Measurements from ENCODE around the gene GNAL.
"Not testable (repeated sequence)": the region's sequence is repeated elsewhere in the genome, so short reads cannot be mapped to it uniquely, and the experiment has no call there.

Gene GNAL

GRCh38 chr18:11669271-11669947 is 19.7 kb upstream of the GNAL start:
- DNase-seq (ENCODE audit: low spot score): no peak

GRCh38 chr18:11669948-11670275 is 19.2 kb upstream of the GNAL start:
- DNase-seq (ENCODE audit: low spot score): no peak

DNA sequence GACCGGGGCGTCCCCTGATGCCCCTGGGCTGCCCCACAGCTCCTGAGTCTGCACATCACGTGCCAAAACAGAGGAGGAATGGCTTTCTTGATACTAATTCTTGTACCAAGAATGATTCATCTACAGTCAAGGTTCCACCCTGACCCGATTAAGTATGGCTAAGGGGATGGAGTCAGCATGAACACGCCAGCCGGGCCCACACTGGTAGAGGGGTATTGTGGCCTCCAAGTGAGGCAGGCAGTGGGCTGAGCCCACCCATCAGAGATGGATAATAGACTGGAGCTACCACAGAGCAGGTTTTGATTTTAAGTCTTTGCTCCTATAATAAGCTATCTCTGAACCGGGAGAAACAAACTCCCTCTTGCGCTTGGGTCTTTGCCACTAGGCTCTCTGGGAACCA is 17.9 kb upstream of the GNAL start:
- DNase-seq (ENCODE audit: low spot score): no peak

GRCh38 chr18:11672198-11672597 is 16.9 kb upstream of the GNAL start:
- no peak for DNase-seq (ENCODE audit: low spot score)

DNA sequence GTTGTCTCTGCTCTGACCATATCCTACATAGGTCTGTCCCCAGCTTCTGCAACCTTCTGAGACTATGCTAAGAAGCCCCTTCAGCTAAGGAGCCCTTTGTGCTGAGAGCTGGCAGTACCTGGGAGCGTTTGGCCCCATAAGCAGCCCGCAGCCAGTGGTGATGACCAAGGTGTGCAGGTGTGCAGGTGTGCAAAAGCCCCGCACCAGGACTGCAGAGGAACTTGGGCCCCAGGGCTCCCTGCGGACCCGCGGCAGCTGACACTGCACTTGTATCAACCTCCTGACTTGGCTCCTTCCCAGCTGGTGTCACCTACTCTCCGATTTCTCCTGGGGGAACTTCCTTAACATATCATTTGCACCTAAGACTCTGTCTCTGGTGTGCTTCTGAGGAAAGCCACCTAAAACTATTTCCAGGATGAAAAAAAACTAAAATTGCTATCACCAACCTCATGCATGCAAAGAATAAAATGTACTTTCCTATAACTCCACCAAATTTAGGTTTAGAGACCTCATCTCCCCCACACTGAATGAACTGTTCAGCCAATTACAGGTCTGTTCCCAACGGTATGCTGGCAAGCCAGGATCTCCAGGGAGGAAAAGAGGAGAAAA is 16.1 kb upstream of the GNAL start:
- no peak for DNase-seq (ENCODE audit: low spot score)

DNA sequence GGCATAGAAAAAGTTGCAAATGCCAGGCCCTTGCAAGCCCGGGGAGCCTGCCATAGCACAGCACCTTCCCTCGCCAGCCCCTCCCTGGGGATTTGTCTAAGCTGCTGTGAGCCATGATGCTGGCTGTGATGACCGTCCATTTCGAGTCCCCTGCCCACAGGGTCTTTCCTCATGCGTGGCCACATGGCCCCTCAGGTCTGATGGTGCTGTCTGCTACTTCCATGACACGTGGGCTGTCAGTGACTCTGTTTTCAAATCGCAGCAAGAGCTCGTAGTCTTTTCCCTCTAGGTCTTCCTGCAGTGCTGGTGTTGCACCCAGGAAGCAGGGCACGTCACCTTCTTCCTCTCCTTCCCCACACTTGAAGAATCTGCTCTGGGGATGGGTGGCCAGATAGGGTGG is 15.5 kb upstream of the GNAL start:
- no peak for DNase-seq (ENCODE audit: low spot score)

DNA sequence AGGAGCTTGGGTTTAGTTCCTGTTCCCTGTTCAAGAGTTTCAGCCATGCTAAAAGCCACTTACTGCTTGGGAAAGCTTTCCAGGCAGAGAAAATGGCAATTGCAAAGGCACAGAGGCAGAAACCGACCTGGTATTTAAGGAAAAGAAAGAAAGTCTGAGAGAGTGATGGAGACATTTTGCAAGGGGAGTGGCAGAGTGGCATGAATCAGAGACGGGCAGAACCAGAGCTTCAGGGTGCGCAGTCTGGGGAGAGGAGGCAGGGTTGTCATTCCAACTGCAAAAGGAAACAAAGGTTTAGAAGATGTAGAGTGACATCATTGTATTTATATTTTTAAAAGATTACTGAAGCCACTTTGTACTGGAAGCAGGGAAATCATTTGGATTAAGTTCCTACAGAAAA is 14.9 kb upstream of the GNAL start:
- no peak for DNase-seq (ENCODE audit: low spot score)

- no peak for DNase-seq (ENCODE audit: low spot score)
These were observed 12.7 kb upstream of the GNAL start for GRCh38 chr18:11676386-11676785.

GRCh38 chr18:11676867-11677266 is 12.2 kb upstream of the GNAL start:
- DNase-seq (ENCODE audit: low spot score): no peak

DNA sequence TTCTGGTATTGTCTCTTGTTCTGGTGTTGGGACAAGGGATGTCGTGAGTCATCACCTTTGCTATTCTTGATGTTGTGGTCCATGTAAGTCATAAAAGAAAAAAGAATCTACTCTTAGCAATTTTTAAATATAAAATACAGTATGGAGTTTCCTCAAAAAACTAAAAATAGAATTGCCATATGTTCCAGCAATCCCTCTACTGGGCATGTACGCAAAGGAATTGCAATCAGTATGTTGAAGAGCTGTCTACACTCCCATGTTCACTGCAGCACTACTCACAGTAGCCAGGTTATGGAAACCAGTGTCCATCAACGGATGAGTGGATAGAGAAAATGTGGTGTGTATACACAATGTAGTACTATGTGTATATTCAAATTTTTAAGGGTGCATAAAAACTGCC is 10.9 kb upstream of the GNAL start:
- no peak for DNase-seq (ENCODE audit: low spot score)

GRCh38 chr18:11689669-11690565 is 853 bp downstream of the GNAL start:
- DNase-seq (ENCODE audit: low spot score): no peak

DNA sequence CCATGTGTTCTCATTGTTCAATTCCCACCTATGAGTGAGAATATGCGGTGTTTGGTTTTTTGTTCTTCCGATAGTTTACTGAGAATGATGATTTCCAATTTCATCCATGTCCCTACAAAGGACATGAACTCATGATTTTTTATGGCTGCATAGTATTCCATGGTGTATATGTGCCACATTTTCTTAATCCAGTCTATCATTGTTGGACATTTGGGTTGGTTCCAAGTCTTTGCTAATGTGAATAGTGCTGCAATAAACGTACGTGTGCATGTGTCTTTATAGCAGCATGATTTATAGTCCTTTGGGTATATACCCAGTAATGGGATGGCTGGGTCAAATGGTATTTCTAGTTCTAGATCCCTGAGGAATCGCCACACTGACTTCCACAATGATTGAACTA is 1.6 kb downstream of the GNAL start:
- DNase-seq (ENCODE audit: low spot score): not testable (repeated sequence)

DNA sequence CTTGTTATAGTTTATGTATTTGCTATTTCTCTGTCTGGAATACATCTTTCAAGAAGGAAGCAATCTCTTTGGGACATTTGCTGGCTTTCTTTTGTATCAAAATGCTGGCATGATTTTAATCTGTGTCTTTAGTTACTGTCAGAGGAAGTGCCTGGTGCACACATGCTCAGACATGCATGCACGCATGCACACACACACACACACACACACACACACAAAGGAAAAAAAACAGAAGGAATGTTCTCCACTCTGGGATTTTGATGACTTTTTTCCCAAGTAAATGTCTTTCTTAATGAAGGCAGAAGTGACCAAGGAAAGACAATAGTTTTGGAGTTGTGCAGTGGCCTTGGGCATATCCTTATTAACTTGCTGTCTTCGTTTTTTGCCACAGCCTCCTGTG is 6.7 kb downstream of the GNAL start:
- no peak for DNase-seq (ENCODE audit: low spot score)

GRCh38 chr18:11696451-11696850 is 7.4 kb downstream of the GNAL start:
- no peak for DNase-seq (ENCODE audit: low spot score)

DNA sequence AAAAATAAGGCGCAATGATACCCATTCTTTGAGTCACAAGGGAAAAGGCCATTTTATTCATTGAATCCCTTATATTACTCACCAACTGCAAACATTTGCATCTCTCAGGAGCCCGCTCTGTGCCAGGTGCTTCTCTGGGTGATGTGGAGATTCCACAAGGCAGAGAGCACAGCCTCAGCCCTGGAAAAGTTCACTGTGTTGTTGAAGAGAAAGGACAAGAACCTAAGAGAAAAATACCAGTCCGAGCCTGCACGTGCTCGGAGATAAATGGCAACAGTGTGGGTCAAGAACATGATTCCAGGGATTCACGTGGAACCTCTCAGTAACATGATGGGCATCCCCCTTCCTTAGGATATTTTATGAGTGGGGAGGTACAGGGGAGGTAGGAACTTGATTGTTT is 11.8 kb downstream of the GNAL start:
- no peak for DNase-seq (ENCODE audit: low spot score)

GRCh38 chr18:11710578-11710977 is 21.5 kb downstream of the GNAL start:
- no peak for DNase-seq (ENCODE audit: low spot score)

GRCh38 chr18:11713756-11714155 is 24.7 kb downstream of the GNAL start:
- DNase-seq (ENCODE audit: low spot score): no peak

- no peak for DNase-seq (ENCODE audit: low spot score)
These were observed 25.3 kb downstream of the GNAL start for GRCh38 chr18:11714244-11714918.

- not testable (repeated sequence) for DNase-seq (ENCODE audit: low spot score)
These were observed 27.8 kb downstream of the GNAL start for GRCh38 chr18:11716767-11717315.

- no peak for DNase-seq (ENCODE audit: low spot score)
These were observed 30.0 kb downstream of the GNAL start for GRCh38 chr18:11719050-11719449.

GRCh38 chr18:11719621-11720020 is 30.6 kb downstream of the GNAL start:
- DNase-seq (ENCODE audit: low spot score): no peak

DNA sequence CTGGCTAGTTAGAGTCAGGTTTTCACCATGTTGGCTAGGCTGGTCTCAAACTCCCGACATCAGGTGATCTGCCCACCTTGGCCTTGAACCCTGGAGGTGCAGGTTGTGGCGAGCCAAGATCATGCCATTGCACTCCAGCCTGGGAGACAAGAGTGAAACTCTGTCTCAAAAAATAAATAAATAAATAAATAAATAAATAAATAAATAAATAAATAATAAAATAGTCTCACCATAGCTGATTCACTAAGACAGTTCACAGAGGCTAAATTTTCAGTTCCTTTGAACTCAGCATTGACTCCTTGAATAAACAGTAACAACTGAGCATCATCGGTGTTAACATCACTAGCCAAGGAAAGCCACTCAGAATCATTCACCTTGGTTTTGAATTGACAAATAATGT is 32.7 kb downstream of the GNAL start:
- no peak for DNase-seq (ENCODE audit: low spot score)

Measured in AG08395 (cell line).